Kidney (tissue), 22 donors: Measurements from ENCODE around the gene PLEKHD1. TPM values are rescaled to one million over a fixed set of nuclear protein-coding genes. Genes with fewer than 3 reads are reported as not detected.

ENCODE experiments used
- DNase-seq, 5 donors: peaks; one replicate each; pipeline ENCODE4 v3.0.0-alpha.2; 2013 to 2020
- FAIRE-seq: peaks from 2 replicates; lab custom pipeline; 2012; peaks lifted over from hg19 to GRCh38; lab: Jason Lieb, UNC
- H3K27ac ChIP-seq, 2 donors: one replicate each; pipeline ENCODE4 v1.7.0; 2013; ENCODE audit warnings: low read depth in 2 of 2, low read length in 2 of 2, inconsistent platforms in 1 of 2
- H3K27me3 ChIP-seq: one replicate; pipeline ENCODE4 v1.7.1; 2013; ENCODE audit warnings: low read length, inconsistent platforms; ENCODE audit not compliant: control insufficient read depth, insufficient read depth
- H3K36me3 ChIP-seq, 3 donors: one replicate each; pipeline versions ENCODE4 v1.7.0 to v1.7.1; 2013; ENCODE audit warnings: low read length in 3 of 3, control low read depth in 1 of 3, inconsistent platforms in 1 of 3; ENCODE audit not compliant: insufficient read depth in 3 of 3, control insufficient read depth in 2 of 3
- H3K4me1 ChIP-seq, 3 donors: one replicate each; pipeline versions ENCODE4 v1.7.0 to v1.7.1; 2013; ENCODE audit warnings: low read length in 3 of 3, inconsistent platforms in 1 of 3, low read depth in 1 of 3; ENCODE audit not compliant: control insufficient read depth in 2 of 3, insufficient read depth in 2 of 3
- H3K4me3 ChIP-seq, 3 donors: one replicate each; pipeline versions ENCODE4 v1.7.0 to v1.8.1; 2013; ENCODE audit warnings: low read length in 3 of 3, control low read depth in 1 of 3, inconsistent platforms in 1 of 3
- H3K9ac ChIP-seq, 3 donors: one replicate each; pipeline versions ENCODE4 v1.7.0 to v1.7.1; 2013; ENCODE audit warnings: low read length in 3 of 3, control low read depth in 1 of 3, inconsistent platforms in 1 of 3
- H3K9me3 ChIP-seq, 3 donors: one replicate each; pipeline versions ENCODE4 v1.7.0 to v1.7.1; 2013; ENCODE audit warnings: low read length in 3 of 3, control low read depth in 1 of 3, inconsistent platforms in 1 of 3; ENCODE audit not compliant: control insufficient read depth in 2 of 3, insufficient read depth in 1 of 3
- intact Hi-C: fragments of 100-400 bp; cut with DNase I; formaldehyde crosslinking; loops from one replicate; pipeline ENCODE4 v1.11.1; 2022
- long read RNA-seq, 10 donors: library from polyadenylated mRNA in 1 of 10; unstranded in 1 of 10; transcript quantifications; one replicate each; pipeline ENCODE4 v2.0.0 and lab custom pipeline, GENCODE V29; 2021 to 2026
- polyA plus RNA-seq: library from polyadenylated mRNA; stranded (reverse); fragments of 350-450 nt; fragmentation: Illumina TruSeq; extraction: RNeasy Lipid Tissue Mini Kit (QIAGEN cat#74804); gene quantifications from one replicate; pipeline ENCODE4 v1.2.3, GENCODE V29; 2014; ENCODE audit warnings: low read depth, low replicate concordance; ENCODE audit not compliant: insufficient read depth
- total RNA-seq: library from RNA; stranded (reverse); fragmentation: NEBNext Ultra II Directional; extraction: Animal tissue kit (Norgen Biotek cat#: 25700); gene quantifications from one replicate; pipeline ENCODE4 v1.2.1, GENCODE V29; 2021
- TF ChIP-seq, protein P1 (sequence below): IDR thresholded peaks from 3 replicates; pipeline ENCODE4 v1.5.1; 2012; ENCODE audit warnings: mild to moderate bottlenecking, moderate library complexity, borderline replicate concordance; ENCODE audit not compliant: insufficient read depth; ENCODE audit errors: extremely low read depth
- donor health status: control.
- donor health status: control.
- donor health status: control.
- donor health status: control.
- donor health status: control.
- donor health status: DM: yes; HTN: yes; CAD: no.
- donor health status: Normal renal cell carcinoma (clear cell type).

PLEKHD1 gene
- 0.25 TPM for total RNA-seq
- polyA plus RNA-seq: 3.4 TPM
- long read RNA-seq, donor 1: 0 reads
- long read RNA-seq, donor 2: 0 reads
- long read RNA-seq, donor 3, full-length matches to known transcripts: 1 of 1 reads
- long read RNA-seq, donor 3, partial matches to known transcripts: 0 of 1 reads
- long read RNA-seq, donor 3, other reads (novel, unspliced or antisense): 0 of 1 reads
- long read RNA-seq, donor 4, full-length matches to known transcripts: 2 of 2 reads
- long read RNA-seq, donor 4, partial matches to known transcripts: 0 of 2 reads
- long read RNA-seq, donor 4, other reads (novel, unspliced or antisense): 0 of 2 reads
- long read RNA-seq, donor 5: 0 reads
- long read RNA-seq, donor 6: 0 reads
- long read RNA-seq, donor 7: 0 reads
- long read RNA-seq, donor 8, full-length matches to known transcripts: 1 of 1 reads
- long read RNA-seq, donor 8, partial matches to known transcripts: 0 of 1 reads
- long read RNA-seq, donor 8, other reads (novel, unspliced or antisense): 0 of 1 reads
- long read RNA-seq, donor 9: 0 reads
- long read RNA-seq, donor 10: 0 reads

DNA sequence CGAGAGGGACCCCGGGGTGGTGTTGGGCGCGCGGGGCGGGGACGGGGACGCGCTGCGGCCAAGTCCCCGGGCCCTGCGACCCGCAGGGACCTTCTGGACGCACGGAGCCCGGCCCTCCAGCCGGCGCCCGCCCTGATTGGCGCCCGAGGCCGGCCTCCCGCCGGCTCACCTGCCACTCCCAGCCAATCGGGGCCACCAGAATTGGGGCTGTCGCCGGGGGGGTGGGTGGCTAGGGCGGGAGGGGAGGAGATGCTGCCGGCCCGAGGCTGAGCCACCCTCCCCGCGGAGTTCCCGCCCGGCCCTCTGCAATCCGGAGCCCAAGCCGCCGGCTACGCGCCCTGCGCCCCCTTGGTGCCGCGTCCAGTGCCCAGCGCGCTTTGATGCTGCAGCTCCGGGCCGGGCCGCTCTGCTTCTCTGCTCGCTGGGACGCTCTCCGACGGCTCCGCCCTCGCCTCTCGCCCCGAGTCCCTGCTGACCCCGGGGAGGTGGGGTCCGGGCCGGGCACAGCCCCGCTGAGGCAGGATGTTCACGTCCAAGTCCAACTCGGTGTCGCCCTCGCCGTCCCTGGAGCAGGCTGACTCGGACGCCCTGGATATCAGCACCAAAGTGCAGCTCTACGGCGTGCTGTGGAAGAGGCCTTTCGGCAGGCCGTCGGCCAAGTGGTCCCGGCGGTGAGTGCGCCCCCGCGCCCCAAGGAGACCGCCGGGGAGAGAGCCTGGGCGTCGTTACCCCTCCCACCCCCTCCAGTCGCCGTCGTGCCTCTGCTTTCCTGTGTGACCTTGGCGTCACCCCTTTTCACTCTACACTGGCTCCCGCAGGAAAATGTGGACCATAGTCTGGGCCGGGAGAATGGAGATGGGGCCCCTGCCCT is at the start of gene PLEKHD1:
TSS of gene PLEKHD1 (plus strand) at position 285 of the 871 bp plus-strand sequence. CDS start at position 523, 238 bp downstream.
- Histone ChIP-seq H3K9ac (no peak within 1 kb of the TSS), H3K27me3 (peaks cover 4% of the 10 kb centered on the region), H3K4me1 (peaks cover 0 to 16% (median 0%) of the 10 kb centered on the region in 3 donors), H3K4me3 (peak within 1 kb of the TSS in 2 of 3 donors; percentile 28 to 49), H3K27ac (no peak within 1 kb of the TSS), H3K9me3 (no peaks in the 10 kb centered on the region), H3K36me3 (no peaks in the 10 kb centered on the region)
- TF ChIP-seq, protein P1, sequence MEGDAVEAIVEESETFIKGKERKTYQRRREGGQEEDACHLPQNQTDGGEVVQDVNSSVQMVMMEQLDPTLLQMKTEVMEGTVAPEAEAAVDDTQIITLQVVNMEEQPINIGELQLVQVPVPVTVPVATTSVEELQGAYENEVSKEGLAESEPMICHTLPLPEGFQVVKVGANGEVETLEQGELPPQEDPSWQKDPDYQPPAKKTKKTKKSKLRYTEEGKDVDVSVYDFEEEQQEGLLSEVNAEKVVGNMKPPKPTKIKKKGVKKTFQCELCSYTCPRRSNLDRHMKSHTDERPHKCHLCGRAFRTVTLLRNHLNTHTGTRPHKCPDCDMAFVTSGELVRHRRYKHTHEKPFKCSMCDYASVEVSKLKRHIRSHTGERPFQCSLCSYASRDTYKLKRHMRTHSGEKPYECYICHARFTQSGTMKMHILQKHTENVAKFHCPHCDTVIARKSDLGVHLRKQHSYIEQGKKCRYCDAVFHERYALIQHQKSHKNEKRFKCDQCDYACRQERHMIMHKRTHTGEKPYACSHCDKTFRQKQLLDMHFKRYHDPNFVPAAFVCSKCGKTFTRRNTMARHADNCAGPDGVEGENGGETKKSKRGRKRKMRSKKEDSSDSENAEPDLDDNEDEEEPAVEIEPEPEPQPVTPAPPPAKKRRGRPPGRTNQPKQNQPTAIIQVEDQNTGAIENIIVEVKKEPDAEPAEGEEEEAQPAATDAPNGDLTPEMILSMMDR: no peak
- intact Hi-C loops: no loop called here
- peak in 3 of 5 donors; percentile 43 to 68 (median 44) for DNase-seq
- no peak for FAIRE-seq

DNA sequence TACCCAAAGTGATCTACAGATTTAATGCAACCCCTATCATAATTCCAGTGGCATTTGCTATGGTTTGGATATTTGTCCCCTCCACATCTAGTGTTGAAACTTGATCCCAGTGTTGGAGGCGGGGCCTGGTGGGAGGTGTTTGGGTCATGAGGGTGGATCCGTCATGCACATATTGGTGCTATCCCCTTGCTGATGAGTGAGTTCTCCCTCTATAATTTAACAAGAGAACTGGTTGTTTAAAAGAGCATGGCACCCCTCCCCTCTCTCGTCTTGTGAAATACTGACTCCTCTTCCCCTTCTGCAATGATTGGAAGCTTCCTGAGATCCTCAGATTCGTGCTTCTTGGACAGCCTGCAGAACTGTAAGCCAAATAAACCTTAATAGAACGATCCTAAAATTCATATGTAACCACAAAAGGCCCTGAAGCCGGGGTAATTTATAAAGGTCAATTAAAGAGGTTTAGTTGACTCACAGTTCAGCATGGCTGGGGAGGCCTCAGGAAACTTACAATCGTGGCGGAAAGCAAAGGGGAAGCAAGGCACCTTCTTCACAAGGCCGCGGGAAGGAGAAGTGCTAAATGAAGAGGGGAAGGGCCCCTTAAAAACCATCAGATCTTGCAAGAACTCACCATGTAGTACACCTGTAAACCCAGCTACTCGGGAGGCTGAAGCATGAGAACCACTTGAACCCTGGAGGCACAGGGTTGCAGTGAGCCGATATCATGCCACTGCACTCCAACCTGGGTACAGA is 44.8 kb upstream of the PLEKHD1 start:
- Histone ChIP-seq H3K9ac (no peak overlapping the region), H3K27ac (no peak overlapping the region), H3K36me3 (peaks cover 0 to 6% (median 0%) of the 10 kb centered on the region in 3 donors), H3K27me3 (no peaks in the 10 kb centered on the region), H3K4me3 (no peak overlapping the region), H3K4me1 (no peaks in the 10 kb centered on the region), H3K9me3 (no peaks in the 10 kb centered on the region)
- TF ChIP-seq, protein P1: no peak
- intact Hi-C loops: no loop called here
- DNase-seq (peak in 1 of 5 donors; percentile 2), FAIRE-seq (no peak)

DNA sequence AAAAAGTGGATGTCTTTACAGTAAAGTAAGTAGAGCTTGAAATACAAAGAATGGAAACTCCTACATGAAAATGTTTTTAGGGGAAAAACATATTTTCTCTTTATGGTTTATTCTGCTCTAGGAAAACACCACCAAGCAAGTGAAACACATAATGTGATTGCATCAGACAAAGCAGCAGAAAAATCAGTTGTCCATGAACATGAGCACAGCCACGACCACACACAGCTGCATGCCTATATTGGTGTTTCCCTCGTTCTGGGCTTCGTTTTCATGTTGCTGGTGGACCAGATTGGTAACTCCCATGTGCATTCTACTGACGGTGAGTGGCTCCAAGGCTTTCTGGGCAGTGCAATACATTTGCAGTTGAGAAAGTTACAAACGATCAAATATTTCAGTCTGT is 42.6 kb upstream of the PLEKHD1 start:
- no peak overlapping the region for H3K4me3 ChIP-seq
- no peak overlapping the region for H3K9ac ChIP-seq
- no peak overlapping the region for H3K27ac ChIP-seq
- H3K36me3 ChIP-seq: peaks cover 0 to 6% (median 0%) of the 10 kb centered on the region in 3 donors
- no peaks in the 10 kb centered on the region for H3K9me3 ChIP-seq
- intact Hi-C loops: no loop called here
- DNase-seq (peak in 2 of 5 donors; percentile 7 to 10), FAIRE-seq (no peak)
- H3K27me3 ChIP-seq: no peaks in the 10 kb centered on the region
- TF ChIP-seq, protein P1: no peak
- no peaks in the 10 kb centered on the region for H3K4me1 ChIP-seq
